ENCODE measurements around the gene PACS2. TPM values are rescaled to one million over a fixed set of nuclear protein-coding genes. Genes with fewer than 3 reads are reported as not detected.

The PACS2 gene
- total and polyA plus RNA-seq, 2 of the 8 experiments (the other 6 are each of a cell fraction or from before 2014, with no cell fraction given) = 38.0 to 62.8 TPM

- TF ChIP-seq BRCA1 (IDR thresholded peaks at IDR 0.05; ENCODE audit: low read depth, low read length) (no peak), FOSL1 (IDR thresholded peaks at IDR 0.05; ENCODE audit: insufficient read depth, low read depth, low read length) (no peak), EP300 (IDR thresholded peaks at IDR 0.05; ENCODE audit: borderline replicate concordance in 1 of 2, low read depth in 2 of 2, low read length in 2 of 2) (no peak), POU5F1 (IDR thresholded peaks at IDR 0.05; ENCODE audit: low read depth, low read length) (no peak), CHD1 (IDR thresholded peaks at IDR 0.05; ENCODE audit: low read depth, low read length) (no peak)
These were observed 116.7 kb downstream of the PACS2 start (continued) for GRCh38 chr14:105431256-105431655.

Measured in H1 (cell line).